GM19455 (cell line): Measurements from ENCODE around the gene GAPT.
"Not testable (repeated sequence)": the region's sequence is repeated elsewhere in the genome, so short reads cannot be mapped to it uniquely, and the experiment has no call there.

Experiments
- ATAC-seq: cut with Tn5 transposase; IDR thresholded peaks from one replicate; pipeline ENCODE4 v1.9.1; 2021; ENCODE audit not compliant: unreplicated experiment

Gene GAPT

DNA sequence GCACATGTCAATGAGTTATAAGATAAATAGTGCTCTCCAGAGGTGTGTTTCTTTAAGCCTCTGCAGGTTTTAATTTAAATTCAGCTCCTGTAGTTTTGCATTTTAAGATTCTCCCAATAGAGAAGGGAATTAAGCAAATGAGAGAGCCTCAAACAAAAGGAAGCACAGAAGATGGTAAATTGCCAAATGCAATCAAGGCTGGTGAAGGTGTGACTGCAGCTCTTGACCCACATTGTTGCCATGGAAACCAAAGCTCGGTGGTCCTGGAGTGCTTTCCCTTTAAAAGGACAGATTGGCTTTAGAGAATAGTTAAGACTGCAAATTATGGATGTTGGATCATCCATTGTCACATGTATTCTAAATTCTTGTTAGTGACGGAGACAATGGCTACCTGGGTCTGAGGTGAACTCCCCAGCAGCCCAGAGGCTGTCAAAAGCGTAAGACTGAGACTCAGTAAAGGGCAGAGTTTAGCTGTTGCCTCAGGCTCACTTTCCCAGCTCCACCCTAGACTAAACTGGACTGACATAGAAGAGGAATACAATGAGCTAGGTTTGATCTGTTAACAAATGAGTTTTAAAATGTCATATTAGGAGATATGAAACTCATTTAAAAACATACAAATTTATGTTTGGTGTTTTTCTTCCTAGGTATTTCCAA, 12.3 kb downstream of the GAPT start:
- ATAC-seq: no peak

DNA sequence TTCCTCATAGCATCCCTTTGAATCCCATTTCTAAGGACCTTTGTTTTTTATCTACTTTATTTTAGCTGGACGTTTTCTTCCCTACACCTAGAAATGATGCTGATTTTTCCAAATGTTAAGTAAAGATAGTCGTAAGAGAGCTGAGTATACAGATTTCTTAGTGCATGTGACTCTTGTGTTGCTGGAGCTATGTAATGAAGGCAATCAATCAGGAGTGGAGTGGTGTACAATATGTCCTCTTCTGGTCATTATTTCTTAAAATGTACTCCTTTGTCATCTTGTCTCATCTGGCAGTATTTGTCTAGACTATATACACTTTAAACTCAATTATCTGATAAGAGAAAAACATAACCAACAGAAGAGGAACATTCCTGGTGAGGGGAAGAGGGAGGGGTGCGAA, 13.5 kb downstream of the GAPT start:
- ATAC-seq: no peak

DNA sequence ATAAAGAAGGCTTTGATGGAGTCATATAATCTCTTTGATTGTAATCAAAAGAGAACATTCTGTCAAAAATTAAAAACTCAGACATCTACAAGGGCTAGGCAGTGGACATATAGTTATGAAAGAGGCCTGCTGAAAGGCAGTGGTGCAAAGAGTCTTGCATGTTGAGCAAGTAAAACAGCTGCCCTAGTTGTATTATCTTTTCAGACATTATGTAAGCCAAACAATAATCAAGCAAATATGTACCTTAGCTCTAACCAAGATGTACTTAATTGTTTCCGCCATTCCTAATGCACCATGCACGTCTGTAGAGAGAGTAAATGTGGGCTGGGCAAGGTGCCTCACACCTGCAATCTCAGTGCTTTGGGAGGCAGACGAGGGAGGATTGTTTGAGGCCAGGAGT, 14.3 kb downstream of the GAPT start:
- ATAC-seq: peak; percentile 10

DNA sequence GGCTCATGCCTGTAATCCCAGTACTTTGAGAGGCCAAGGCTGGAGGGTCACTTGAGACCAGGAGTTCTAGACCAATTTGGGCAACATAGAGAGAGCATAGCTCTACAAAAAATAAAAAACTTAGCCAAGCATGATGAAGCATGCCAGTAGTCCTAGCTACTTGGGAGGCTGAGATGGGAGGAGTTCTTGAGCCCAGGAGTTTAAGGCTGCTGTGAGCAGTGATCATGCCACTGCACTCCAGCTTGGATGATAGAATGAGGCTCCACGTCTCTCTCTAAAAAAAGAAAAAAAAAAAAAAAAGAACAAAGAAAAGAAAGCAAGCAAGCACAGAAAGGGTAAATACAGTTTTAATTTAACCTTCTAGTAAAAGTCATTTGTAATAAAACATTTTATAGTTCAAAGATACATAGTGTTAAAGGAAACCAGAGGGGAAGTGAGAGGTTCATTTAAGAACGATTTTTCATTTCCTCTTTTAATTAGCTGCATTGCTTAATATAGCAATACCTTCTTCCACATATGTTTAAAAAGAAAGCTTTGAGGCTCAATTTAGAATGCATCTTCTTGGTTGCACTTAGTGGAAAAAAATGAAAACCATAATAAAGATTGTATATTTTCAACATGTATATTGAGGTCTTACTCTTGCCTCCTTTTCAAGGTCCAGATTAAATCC, 14.9 kb downstream of the GAPT start:
- peak; percentile 72 for ATAC-seq

DNA sequence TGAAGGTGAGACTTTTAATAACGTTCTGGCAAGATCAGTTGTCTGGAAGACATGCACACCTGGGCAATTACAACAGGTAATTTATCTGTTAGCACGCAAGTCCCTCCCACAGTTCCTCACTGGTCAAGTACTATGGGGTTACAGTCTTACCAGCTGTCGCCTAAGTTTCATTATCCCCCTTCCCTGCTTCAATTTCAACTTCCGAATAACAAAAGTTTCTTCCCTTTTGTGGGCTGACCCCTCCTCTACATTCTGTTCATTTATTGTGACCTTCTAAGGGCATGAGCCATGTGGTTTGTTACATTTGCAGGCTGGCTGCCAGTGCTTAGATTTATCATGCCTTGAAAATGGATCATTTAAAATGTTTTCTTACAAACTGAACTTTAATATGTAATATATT, 16.5 kb downstream of the GAPT start:
- ATAC-seq: no peak

DNA sequence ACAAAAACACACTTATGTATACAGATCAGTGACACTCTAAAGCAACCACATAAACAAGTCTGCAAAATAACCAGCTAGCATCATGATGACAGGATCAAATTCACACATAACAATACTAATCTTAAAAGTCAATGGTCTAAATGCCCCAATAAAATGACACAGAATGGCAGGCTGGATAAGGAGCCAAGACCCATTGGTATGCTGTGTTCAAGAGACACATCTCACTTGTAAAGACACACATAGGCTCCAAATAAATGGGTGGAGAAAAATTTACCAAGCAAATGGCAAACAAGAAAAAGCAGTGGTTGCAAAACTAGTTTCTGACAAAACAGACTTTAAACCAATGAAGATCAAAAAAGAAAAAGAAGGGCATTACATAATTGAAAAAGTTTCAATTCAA, 26.0 kb downstream of the GAPT start:
- no peak for ATAC-seq

DNA sequence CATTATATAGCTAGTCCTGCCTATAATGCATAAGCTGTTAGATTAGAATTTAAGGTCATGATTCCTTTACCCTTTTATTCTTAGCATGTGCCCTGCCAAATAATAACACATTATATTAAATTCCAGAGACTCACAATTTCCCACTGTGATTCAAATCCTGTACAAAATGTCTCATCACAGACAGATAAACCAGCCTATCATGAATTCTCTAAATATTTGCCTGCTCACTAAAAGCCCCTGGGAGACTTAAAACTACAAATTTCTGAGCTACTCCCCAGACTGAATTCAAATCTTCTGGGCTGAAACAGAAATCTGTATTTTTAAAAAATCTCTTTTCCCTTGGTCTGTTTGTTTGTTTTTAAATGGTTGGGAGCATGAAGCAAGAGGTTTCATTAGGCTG, 32.7 kb downstream of the GAPT start:
- ATAC-seq: no peak

DNA sequence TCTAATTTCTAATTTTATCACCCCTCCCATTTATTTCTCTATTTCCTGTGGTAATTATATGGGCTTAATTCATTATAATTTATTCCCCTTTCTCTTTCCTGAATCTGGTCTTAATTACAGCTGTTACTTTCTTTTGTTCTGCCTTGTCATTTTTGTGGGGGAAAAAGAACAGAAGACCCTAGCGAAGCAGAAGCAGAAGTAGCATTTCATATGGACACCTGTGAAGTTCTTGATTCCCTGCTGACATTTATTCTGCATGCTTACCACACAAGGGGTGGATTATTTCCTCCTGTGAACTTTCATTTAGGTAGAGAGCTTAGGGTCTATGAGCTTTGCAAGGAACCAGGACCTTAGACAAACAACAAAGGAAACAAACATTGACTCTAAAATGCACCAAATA, 33.3 kb downstream of the GAPT start:
- no peak for ATAC-seq

DNA sequence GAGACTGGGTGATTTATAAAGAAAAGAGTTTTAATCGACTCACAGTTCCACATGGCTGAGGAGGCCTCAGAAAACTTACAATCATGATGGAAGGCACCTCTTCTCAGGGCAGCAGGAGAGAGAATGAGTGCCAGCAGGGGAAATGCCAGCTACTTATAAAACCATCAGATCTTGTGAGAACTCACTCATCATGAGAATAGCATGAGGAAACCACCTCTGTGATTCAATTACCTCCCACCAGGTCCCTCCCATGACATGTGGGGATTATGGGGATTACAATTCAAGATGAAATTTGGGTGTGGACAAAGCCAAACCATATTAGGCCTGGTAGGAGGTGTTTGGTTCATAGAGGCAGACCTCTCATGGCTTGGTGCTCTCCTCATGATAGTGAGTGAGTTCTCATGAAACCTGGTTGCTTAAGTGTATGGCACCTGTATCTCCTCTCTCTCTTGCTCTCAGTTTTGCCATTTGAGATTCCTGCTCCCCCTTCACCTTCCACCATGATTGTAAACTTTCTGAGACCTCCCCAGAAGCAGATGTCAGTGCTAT, 39.8 kb downstream of the GAPT start:
- no peak for ATAC-seq

DNA sequence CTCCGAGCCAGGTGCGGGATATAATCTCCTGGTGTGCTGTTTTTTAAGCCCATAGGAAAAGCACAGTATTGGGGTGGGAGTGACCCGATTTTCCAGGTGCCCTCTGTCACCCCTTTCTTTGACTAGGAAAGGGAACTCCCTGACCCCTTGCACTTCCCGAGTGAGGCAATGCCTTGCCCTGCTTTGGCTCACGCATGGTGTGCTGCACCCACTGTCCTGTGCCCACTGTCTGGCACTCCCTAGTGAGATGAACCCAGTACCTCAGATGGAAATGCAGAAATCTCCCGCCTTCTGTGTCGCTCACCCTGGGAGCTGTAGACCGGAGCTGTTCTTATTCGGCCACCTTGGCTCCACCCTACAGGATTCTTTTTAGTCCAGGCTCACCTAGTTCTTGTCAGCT, 50.7 kb downstream of the GAPT start:
- not testable (repeated sequence) for ATAC-seq

DNA sequence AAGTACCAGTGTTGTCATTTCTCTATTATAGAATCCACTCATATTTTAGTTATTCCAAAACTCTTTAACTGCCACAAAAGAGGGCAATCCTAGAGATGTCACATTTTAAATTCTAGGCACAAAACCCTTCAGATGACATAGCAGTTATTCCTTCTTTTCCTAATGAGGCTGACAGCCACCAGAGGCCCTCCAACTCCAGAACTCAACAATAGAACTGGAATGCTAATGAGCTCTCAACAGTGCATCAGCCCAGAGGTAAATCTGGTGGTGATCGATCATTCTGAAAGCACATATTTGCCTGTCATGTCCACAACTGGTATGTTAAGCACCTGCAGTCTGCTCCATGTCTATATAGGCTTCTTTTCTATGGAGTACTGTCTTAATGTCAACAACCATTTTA, 51.5 kb downstream of the GAPT start:
- ATAC-seq: no peak

DNA sequence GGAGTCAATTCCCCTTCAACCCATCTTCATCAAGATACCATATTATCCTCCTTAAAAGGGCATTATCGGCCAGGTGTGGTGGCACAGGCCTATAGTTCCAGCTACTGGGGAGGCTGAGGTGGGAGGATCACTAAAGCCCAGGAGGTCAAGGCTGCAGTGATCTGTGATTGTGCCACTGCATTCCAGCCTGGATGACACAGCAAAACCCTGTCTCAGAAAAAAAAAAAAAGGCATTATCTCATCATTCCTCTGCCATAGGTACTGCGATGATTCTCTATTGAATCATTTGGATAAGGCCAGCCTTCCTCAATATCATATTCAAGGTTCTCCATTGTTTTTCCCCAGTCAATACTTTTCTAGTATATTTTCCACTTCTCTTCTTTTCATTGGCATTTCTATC, 52.5 kb downstream of the GAPT start:
- no peak for ATAC-seq

DNA sequence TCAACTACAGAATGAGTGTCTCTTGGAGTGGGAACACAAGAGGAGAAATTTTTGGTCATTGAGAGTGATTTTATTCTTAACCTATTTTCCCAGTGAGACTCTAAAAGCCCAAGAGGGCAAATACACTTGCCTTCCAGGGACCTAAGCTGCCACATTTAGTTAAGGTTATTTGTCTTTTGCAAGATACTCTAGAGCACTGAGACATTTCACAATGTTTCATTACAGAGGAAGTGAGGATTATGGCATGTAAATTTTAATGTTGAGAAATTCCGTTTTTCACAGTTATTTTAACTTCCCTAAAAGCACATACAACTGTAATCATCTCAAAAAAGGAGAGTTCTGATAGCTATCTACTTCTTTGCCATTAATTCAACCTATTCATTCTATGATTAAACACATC, 53.0 kb downstream of the GAPT start:
- ATAC-seq: no peak

DNA sequence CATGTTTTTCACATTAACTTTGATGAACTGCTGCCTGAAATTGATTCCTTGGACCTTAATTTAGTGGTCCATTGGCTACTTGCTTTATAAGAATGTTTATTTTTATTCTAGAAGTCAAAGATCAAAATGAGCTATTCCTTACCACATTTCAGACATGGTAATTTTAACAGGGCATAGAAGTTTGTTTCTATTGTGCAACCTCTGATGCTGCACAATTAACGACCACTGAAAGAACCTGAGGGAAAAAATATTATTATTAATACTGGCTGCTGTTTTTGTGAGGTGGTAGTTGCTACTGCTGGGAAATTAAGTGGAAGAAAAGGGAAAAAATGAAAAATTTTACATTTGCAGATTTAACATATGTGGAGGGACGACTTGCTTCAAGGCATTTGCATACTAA, 53.7 kb downstream of the GAPT start:
- no peak for ATAC-seq

DNA sequence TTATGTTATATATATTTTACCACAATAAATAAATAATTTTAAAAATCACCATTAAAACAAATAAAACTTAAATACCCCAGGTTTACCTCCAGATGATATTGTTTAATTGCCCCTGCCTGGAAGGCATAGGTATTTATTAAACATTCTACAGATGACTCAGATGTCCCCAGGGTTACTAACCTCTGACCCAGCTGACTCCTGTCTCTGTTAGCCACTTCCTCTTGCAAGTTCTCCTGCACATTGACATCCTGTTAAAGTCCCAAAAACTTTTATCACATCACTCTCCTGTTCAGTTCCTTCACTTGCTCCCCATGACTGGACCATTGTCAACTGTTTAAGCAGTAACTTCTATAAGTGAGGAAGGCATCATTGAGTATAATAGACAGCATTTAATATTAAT, 54.7 kb downstream of the GAPT start:
- ATAC-seq: peak; percentile 73
